Anterior cingulate cortex (tissue), 58 donors: Measurements from ENCODE around the gene SHOC2.
A peak's percentile ranks its signal among the peaks of the same experiment; 100 is the strongest.

Experiments used
- DNase-seq, 58 donors: peaks; one replicate each; lab custom pipeline; 2025; lab: John Stamatoyannopoulos, UW

Gene SHOC2

DNA sequence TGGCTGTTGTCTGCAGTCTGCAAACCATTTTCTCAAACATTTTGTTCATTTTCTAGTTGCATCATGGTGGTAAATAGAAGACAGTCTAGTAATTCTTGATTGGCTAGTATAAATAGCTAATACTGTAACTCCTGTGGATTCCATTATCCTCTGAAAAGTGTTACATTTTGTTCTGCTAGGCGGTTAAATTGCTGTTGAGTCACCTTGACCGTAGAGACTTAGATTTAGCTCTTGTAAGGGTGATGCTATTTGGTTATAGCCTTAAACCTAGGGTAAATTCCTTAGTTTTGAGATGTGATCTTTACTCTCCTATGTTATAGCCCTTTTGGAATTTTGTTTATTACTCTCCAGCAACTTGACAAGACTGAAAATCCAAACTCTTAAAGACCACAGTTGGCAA lies 58.8 kb downstream of the SHOC2 start:
- DNase-seq = no peak

- no peak for DNase-seq
Observed at GRCh38 chr10:110979611-110980010, 60.2 kb downstream of the SHOC2 start.

GRCh38 chr10:110980807-110981206 lies 61.4 kb downstream of the SHOC2 start:
- DNase-seq = no peak

GRCh38 chr10:110983466-110983865 lies 64.1 kb downstream of the SHOC2 start:
- no peak for DNase-seq

DNA sequence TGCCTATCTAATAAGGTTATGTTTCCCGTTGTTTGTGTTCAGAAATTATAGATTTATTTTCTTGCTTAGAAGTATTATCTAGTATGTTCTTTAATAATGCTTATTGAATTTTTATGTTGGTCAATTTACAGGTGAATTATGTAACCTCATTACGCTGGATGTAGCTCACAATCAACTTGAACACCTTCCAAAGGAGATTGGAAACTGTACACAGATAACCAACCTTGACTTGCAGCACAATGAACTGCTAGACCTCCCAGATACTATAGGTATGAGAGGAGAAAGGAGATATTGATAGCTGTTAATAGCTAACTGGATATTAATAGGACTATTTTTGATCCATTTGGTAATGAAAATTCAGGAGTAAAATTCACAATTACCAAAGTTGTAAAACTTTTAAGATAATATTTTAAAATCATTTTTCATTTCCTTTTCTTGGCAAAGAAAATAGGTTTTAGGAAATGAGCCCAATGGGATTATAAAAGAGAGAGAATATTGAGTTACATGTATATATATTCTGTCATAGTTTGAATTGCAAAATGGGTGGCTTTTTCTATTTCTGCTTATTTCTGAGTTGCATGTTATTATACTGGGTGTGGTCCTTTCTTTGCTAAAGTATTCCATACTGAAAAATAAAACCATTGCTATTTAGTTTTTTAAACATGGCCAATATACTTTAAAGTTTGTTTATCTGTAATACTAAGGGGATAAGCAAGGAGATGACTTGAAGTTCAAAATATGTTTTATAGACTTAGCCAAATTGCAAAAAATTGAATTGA lies 66.3 kb downstream of the SHOC2 start:
- DNase-seq = no peak

GRCh38 chr10:110989016-110989415 lies 69.6 kb downstream of the SHOC2 start:
- DNase-seq = no peak

DNA sequence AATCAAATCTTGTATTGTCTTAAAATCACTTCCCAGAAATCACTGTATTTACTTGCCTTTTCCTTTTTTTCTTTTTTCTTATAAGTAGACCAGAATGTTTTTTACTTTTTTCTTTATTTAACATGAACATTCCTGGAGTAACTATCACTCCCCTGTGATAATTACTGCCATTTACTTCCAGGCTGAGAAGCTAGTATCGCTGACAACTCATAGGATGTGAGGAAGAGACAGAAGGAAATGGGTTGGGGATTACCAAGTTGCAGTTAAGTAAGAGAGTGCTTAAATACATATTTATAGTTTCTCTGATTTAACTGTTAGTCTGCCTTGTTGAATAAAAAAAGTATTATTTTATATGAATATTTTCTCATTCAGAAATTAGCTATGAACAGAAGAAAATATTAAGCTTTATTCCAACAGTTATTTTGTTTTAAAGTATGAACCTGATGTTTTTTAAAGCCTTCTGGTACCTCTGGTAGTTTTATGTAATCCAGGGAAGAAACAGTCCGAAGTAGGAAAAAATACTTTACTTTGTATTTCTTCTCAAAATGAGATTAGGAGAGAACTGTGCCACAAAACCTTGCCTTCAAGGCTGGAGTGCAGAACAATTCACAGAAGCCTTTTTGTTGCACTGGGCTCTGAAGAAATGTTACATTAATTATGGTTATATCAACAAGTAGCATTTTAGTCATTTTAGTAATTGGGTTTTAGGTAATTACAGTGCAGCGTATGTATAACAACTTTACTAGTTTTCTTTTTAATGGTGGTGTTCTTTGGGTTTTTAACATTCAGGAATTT lies 72.8 kb downstream of the SHOC2 start:
- peak in 1 of 58 donors; percentile 1 for DNase-seq

DNA sequence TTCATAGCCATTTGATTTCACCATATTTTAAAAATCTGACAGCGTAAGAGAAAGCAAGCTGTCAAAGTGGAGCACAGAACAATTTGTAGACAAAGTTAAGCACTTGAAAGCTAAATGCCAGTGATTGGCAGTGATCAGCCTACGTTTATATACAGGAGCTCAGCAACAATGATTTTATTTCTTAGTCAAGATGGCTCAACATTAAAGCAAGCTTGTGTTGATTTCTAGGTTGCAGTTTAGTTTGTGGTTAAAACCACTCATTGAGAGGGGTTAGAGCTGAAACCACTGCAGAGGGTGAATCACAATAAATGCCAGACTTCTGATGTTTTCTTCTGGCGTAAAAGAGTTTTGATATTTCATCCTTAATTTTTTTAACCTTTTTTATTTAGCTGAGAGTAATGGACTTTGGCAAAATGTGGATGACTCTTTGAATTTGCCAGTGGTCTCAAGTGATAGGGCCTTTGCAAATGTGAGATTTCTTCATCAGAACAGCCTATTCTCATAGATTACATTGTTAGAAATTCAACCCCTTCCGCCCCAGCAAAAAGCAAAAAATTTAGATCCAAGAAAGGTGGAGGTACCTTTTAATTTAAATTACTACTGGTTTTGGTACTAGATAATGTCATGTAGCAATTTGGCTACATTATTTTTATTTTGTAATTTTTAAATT lies 73.8 kb downstream of the SHOC2 start:
- no peak for DNase-seq

DNA sequence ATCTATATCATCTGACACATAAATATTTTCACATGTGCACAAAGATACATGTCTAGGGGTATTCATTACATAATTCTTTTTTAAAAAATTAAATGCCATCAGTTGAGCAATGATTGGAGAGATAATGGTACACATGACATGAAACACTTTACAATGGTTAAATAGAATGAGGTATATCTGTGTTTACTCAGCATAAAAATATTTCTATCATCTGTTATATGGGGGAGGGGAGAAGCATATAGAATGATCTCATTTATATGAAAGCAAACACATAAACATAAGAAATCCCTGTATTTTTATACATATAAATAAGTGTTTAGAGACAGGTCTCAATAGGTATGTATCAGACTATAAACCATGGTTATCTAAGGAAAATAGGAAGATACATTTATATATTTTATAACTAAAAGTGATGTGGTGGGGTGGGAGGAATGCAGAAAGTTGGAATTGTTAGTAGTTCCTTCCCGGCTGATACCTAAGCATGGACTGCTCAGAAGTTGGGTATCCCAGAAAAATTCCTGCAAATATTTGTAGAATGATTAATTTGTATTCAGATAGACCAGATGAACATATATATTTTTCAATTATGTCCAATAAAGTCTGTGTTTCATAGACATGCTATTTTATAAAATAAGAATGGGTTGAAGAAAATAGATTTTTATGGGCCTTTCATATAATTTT lies 75.1 kb downstream of the SHOC2 start:
- no peak for DNase-seq

DNA sequence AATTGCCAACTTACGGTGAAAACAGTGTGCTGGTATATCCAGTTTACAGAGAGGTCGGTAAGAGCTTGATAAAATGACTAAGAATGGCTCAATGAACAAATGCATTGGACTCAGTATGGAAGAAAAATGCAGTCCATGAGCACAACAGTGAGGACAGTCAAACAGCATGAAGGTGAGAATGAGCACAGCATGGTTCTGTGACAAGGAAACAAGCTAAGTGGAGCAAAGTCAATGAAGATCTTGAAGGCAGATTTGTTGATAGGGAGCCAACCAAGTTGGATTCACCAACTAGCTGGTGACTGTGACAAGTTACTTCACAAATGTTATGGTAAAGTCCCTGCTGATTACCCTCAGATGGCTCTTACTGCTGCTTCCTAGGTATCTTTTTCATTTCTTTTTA lies 75.9 kb downstream of the SHOC2 start:
- DNase-seq = no peak

DNA sequence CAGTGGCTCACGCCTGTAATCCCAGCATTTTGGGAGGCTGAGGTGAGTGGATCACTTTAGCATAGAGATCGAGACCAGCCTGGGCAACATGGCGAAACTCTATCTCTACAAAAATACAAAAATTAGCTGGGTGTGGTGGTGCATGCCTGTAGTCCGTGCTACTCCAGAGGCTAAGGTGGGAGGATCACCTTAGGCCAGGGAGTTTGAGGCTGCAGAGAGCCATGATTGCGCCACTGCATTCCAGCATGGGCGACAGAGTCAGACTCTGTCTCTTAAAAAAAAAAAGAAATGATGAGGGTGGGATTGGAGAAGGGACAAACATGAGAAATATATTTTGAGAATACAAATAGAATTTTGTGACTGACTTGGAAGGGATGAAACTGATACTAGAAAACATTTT lies 76.9 kb downstream of the SHOC2 start:
- no peak for DNase-seq

- DNase-seq = no peak
Observed at GRCh38 chr10:111004016-111004415, 84.6 kb downstream of the SHOC2 start.

DNA sequence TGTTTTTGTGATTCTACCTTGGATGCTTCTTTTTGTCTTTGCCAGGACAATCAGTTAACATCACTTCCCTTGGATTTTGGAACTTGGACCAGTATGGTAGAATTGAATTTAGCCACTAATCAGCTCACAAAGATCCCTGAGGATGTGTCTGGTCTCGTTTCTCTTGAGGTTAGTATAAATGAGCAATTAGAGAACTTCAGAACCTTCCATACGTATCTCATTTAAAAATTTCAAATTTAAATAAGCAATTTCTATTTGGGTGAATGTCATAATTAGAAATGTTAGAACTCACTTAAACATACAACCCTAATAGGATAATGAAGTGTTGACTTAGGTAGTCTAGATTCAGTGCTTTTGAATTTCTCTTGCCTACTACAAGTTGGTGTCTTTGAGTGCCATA lies 88.1 kb downstream of the SHOC2 start:
- no peak for DNase-seq

DNA sequence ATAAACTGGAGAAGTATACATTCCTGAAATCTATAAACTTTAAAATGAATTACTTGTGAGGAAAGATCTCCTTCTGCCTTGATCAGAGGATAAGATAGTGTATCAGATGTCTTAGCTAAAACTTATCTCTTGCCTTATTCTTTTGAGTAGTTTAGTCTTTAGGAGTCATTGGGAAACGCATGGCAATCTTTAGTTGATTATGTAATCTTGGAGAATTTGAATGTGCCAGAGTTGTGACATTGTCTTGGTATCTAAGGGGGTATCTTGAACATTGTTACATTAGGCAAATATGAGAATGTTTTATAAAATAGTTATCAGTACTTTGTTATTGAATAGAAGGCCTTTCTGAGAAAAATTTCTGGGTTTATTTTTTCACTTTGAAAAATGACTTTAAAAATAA lies 95.8 kb downstream of the SHOC2 start:
- no peak for DNase-seq

DNA sequence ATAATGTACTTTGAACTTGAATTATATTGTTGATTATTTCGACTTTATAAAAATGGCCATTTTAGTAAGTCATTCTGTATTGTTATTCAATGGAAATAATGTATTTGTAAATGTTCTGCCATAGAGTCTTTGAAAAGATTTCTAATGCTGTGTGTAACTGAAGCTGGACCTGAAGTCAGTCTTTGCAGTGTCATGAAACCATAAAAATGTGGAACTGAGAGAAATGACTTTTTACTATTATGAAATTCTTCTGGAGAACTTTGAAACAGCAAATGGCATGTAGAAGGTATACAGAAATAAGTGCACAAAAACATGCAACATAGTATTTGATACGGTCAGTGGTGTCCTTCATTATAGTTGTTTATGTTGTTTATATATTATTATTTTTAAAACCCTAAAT lies 97.7 kb downstream of the SHOC2 start:
- no peak for DNase-seq

DNA sequence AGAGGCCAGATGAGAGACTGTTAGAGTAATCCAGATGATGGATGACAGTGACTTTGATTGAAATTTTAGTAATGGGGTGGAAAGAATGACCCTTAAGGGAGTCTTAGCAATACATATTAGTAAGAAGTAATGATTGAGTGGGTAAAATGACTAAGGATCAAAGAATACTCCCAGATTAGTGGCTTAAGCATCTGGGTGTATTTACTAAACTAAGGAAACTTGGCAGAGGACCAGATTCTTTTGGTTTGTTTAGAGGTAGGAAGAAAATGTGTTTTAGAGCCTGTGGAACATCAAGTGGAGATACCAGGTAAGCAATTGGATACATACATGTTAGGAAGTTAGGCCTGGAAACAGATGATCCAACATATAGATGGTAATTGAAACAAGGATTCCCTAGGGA lies 98.6 kb downstream of the SHOC2 start:
- no peak for DNase-seq

DNA sequence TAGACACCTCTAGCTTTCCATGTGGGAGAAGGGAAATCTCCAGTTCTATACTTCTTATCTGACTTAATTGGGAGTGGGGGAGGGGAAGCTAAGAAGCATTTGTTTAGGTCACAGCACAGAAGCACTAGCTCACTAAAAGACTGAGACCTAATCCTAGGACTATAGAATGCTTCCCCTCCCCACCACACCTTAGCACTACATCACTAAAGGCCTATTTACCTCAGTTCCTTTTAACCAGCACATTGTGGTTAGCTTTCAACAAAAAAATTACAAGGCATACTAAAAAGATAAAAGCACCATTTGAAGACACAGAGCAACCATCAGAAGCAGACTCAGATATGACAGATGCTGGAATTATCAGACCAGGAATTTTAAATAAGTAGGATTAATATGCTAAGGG lies 103.7 kb downstream of the SHOC2 start:
- DNase-seq = no peak

GRCh38 chr10:111030042-111030750 lies 110.8 kb downstream of the SHOC2 start:
- no peak for DNase-seq

DNA sequence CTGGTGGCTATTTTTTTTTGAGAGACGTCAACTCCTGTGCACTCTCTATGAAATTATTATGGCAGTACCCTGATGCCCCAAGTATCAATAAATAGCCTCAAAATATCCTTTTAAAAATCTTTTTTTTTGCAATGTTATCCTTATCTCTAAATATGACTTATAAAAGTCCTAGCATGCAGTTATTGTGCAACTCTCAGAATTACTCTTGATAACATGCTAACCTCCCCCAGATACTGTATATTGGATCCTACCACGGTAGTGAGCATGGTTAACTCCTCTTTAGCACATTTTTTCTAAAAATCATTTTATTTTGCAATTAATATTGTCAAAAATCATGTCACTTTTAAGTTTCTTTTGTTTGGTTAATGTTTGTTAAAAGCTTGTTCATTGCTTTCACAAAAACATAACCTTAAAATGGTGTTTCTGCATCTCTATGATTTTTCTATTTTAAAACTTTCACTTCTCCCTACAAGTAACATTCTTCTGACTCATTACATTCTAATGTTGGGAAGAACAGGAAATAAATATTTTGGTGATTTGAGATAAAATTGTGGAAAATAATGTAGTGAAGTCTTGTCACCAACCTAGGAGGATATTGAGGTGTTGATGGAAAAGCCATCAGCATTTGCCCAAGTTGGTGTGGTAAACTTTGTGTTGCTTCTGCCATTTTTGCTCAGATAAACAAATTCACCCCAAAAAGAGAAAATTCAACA lies 115.3 kb downstream of the SHOC2 start:
- DNase-seq = no peak

DNA sequence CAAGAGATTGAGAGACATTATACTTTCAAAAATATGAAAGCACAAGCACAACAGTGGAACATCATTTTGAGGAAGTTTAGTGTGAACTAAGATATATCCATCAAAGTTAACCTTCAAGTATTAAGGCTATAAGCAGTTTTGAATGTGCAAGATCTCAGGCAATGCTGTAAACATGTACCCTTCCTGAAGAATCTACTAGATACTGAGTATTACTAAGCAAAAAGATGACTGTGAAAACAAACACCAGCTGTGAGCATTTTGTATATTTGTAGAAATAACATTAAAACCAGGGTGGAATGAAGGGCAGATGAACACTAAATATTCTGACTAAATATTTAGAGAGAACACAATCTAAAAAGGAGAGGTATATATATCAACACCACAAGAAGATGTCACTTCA lies 116.1 kb downstream of the SHOC2 start:
- DNase-seq = no peak
